Keratinocyte (primary cell): ENCODE data around the gene REPS1. TPM values are rescaled to one million over a fixed set of nuclear protein-coding genes. Genes with fewer than 3 reads are reported as not detected.

Source experiments
- DNase-seq: peaks from one replicate; pipeline ENCODE4 v3.0.0-alpha.2; 2011; ENCODE audit warnings: low read depth, missing footprints, low spot score
- FAIRE-seq: peaks from 2 replicates; lab custom pipeline; 2011; peaks lifted over from hg19 to GRCh38; lab: Jason Lieb, UNC
- H2AFZ ChIP-seq: 2 replicates; pipeline ENCODE4 v1.6.0; 2012; ENCODE audit warnings: low read length, control low read depth, inconsistent platforms; ENCODE audit not compliant: control insufficient read depth
- H3K27ac ChIP-seq: 2 replicates; pipeline ENCODE4 v1.5.1; 2011; ENCODE audit warnings: low read length; ENCODE audit not compliant: control insufficient read depth, insufficient read depth
- H3K27me3 ChIP-seq: 3 replicates; pipeline ENCODE4 v1.6.0; 2011; ENCODE audit warnings: low read length; ENCODE audit not compliant: control insufficient read depth, insufficient read depth; ENCODE audit errors: extremely low read depth
- H3K36me3 ChIP-seq, 2 experiments: 2 replicates in 1 of 2; 3 replicates in 1 of 2; pipeline ENCODE4 v1.5.1; 2011; ENCODE audit warnings: low read length in 2 of 2, mild to moderate bottlenecking in 1 of 2; ENCODE audit not compliant: control insufficient read depth in 2 of 2, insufficient read depth in 2 of 2; ENCODE audit errors: extremely low read depth in 1 of 2
- H3K4me1 ChIP-seq: 3 replicates; pipeline ENCODE4 v1.5.1; 2011; ENCODE audit warnings: low read length; ENCODE audit not compliant: control insufficient read depth, insufficient read depth; ENCODE audit errors: extremely low read depth
- H3K4me2 ChIP-seq: 3 replicates; pipeline ENCODE4 v1.6.0; 2011; ENCODE audit warnings: low read depth, low read length; ENCODE audit not compliant: control insufficient read depth, insufficient read depth; ENCODE audit errors: extremely low read depth
- H3K4me3 ChIP-seq, 3 experiments: fragments of 200-600 bp in 1 of 3; sonication (generic) in 1 of 3; 2 replicates in 2 of 3; 3 replicates in 1 of 3; pipeline ENCODE4 v1.5.1; 2011 to 2016; ENCODE audit warnings: low read length in 3 of 3, mild to moderate bottlenecking in 3 of 3, control low read depth in 2 of 3, inconsistent platforms in 1 of 3, low read depth in 1 of 3, mixed read lengths in 1 of 3, mixed run types in 1 of 3, moderate library complexity in 1 of 3; ENCODE audit not compliant: control insufficient read depth in 2 of 3, insufficient read depth in 2 of 3; ENCODE audit errors: extremely low read depth in 1 of 3
- H3K79me2 ChIP-seq: 2 replicates; pipeline ENCODE4 v1.6.0; 2012; ENCODE audit warnings: low read length; ENCODE audit not compliant: control insufficient read depth, insufficient read depth
- H3K9ac ChIP-seq: 3 replicates; pipeline ENCODE4 v1.6.0; 2011; ENCODE audit warnings: low read length; ENCODE audit not compliant: control insufficient read depth, insufficient read depth; ENCODE audit errors: extremely low read depth
- H3K9me1 ChIP-seq: 3 replicates; pipeline ENCODE4 v1.6.0; 2011; ENCODE audit warnings: low read length; ENCODE audit not compliant: control insufficient read depth, insufficient read depth; ENCODE audit errors: extremely low read depth
- H3K9me3 ChIP-seq: 2 replicates; pipeline ENCODE4 v1.5.1; 2012; ENCODE audit warnings: low read depth, low read length; ENCODE audit not compliant: control insufficient read depth
- H4K20me1 ChIP-seq: 3 replicates; pipeline ENCODE4 v1.6.0; 2011; ENCODE audit warnings: low read length; ENCODE audit not compliant: control insufficient read depth, insufficient read depth; ENCODE audit errors: extremely low read depth
- CTCF ChIP-seq, 3 experiments: IDR thresholded peaks in 1 of 3; conservative IDR thresholded peaks in 1 of 3; optimal IDR thresholded peaks in 1 of 3; 2 replicates in 2 of 3; 3 replicates in 1 of 3; pipeline versions ENCODE3 to v1.5.1; 2011; ENCODE audit warnings: low read length in 3 of 3, mild to moderate bottlenecking in 3 of 3, moderate library complexity in 2 of 3, control low read depth in 1 of 3, inconsistent platforms in 1 of 3; ENCODE audit not compliant: insufficient read depth in 2 of 3; ENCODE audit errors: extremely low read depth in 1 of 3
- EZH2 ChIP-seq: IDR thresholded peaks from one replicate; pipeline ENCODE4 v1.6.1; 2012; ENCODE audit warnings: inconsistent platforms, mild to moderate bottlenecking, low read length, moderate library complexity
- dilution Hi-C: fragments of 300-500 bp; cut with MboI; formaldehyde crosslinking; loops from one replicate; pipeline ENCODE4 v1.7.0; 2020; ENCODE audit warnings: low sequenced_read_pairs; ENCODE audit not compliant: extremely low pct_ligation_motif_present
- polyA plus RNA-seq, 5 experiments: library from polyadenylated mRNA; depleted of rRNA in 3 of 5; stranded (reverse) in 3 of 5; stranded (forward) in 1 of 5; unstranded in 1 of 5; fragments of >200 nt; gene quantifications; 1 replicate in 1 of 5; 2 replicates in 3 of 5; 3 replicates in 1 of 5; pipeline versions ENCODE4 v1.2.1 to v1.2.3, GENCODE V29; 2011 to 2012; ENCODE audit warnings: missing spikeins in 2 of 5, low read depth in 1 of 5, low replicate concordance in 1 of 5

The REPS1 gene
- polyA plus RNA-seq, 1 donor (not counting 4 experiments of a cell fraction or from before 2014, with no cell fraction given) = 61.3 TPM

DNA sequence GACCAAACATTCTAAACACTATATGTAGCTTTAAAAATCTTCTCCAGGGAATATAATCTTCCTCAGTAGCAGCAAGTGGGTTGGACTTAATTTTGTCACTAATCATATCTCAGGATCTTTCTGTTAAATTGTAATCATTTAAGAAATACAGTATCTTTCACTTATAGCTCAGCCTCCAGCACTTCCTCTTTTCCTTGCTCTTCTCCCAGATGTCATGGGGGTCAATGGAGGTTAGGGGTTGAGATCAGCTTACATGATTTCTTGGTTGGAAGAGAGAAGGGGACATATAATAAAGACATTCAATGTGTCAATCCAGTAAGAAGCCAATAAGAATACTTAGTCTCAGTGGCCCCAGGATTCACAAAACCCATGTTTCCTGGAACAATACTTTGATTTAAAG lies 15.7 kb upstream of the REPS1 start:
- DNase-seq (no peak), FAIRE-seq (no peak)
- no peaks in the 10 kb centered on the region for H3K9me3 ChIP-seq
- no peaks in the 10 kb centered on the region for H3K9me1 ChIP-seq
- no peak overlapping the region for H3K4me2 ChIP-seq
- H4K20me1 ChIP-seq = no peaks in the 10 kb centered on the region
- H3K36me3 ChIP-seq = no peaks in the 10 kb centered on the region
- H3K9ac ChIP-seq = no peak overlapping the region
- no peaks in the 10 kb centered on the region for H3K27me3 ChIP-seq
- H3K4me3 ChIP-seq = no peak overlapping the region
- dilution Hi-C loops = no loop called here
- TF ChIP-seq EZH2 (no peak), CTCF (optimal IDR thresholded peaks at IDR 0.05 in 1 of 3, IDR thresholded peaks at IDR 0.05 in 1 of 3, conservative IDR thresholded peaks at IDR 0.05 in 1 of 3; ENCODE audit: extremely low read depth in 1 of 3, insufficient read depth in 2 of 3, low read length in 3 of 3) (no peak)
- H3K79me2 ChIP-seq = no peaks in the 10 kb centered on the region
- H3K4me1 ChIP-seq = no peaks in the 10 kb centered on the region
- no peak overlapping the region for H3K27ac ChIP-seq
- no peak overlapping the region for H2AFZ ChIP-seq

GRCh38 chr6:138999949-139000725 lies 12.1 kb upstream of the REPS1 start:
- Histone ChIP-seq H3K79me2 (no peaks in the 10 kb centered on the region), H3K9me1 (no peaks in the 10 kb centered on the region), H3K4me3 (no peak overlapping the region), H4K20me1 (no peaks in the 10 kb centered on the region), H2AFZ (no peak overlapping the region), H3K4me2 (no peak overlapping the region), H3K27me3 (no peaks in the 10 kb centered on the region), H3K9ac (no peak overlapping the region), H3K27ac (no peak overlapping the region), H3K4me1 (no peaks in the 10 kb centered on the region), H3K36me3 (no peaks in the 10 kb centered on the region), H3K9me3 (no peaks in the 10 kb centered on the region)
- dilution Hi-C loops = no loop called here
- FAIRE-seq = no peak
- TF ChIP-seq CTCF (optimal IDR thresholded peaks at IDR 0.05 in 1 of 3, IDR thresholded peaks at IDR 0.05 in 1 of 3, conservative IDR thresholded peaks at IDR 0.05 in 1 of 3; ENCODE audit: extremely low read depth in 1 of 3, insufficient read depth in 2 of 3, low read length in 3 of 3) (no peak), EZH2 (no peak)
- no peak for DNase-seq
